Measurements from ENCODE around the gene CSH1.
A peak's percentile ranks its signal among the peaks of the same experiment; 100 is the strongest.
"Not testable (repeated sequence)": the region's sequence is repeated elsewhere in the genome, so short reads cannot be mapped to it uniquely, and the experiment has no call there.

Gene CSH1

DNA sequence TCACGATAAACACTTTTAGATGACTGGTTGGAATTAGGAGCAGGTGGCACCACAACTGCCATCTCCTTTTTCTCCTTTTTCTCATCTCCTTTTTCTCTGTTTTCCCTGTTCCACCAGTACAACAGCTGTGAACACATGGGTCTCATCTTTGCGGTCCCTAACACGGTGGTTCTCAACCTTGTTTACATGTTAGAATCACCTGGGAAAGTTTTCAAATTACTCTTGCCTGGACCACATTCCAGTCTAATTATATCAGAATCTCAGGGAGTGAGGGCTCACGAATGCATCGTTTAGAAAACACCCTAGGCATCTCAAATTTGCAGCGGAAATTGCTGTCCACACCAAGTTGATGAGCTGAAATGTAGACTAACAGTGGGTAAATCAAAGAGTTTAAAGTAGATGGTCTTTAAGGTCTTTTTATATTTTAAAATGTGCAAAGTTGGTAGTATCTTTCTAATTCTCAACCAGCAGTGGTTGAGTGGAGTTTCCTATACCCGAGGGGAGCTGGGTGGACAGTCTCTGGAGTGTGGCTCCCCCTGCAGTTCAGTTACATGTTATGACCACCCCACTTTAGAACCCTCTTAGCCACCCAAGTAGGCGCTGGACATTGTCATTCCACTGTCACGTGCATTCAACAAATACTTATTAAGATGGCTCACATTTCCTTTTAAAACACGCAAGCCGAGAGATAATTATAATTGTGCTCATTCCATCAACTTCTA is 3.9 kb downstream of the CSH1 start:
- H3K27me3 ChIP-seq; H3K4me3 ChIP-seq; H3K4me1 ChIP-seq; H3K36me3 ChIP-seq; H3K27ac ChIP-seq; DNase-seq; H3K9me3 ChIP-seq; intact Hi-C loops (cut with DNase I; ENCODE audit: low total_unique reads): not testable (repeated sequence)

DNA sequence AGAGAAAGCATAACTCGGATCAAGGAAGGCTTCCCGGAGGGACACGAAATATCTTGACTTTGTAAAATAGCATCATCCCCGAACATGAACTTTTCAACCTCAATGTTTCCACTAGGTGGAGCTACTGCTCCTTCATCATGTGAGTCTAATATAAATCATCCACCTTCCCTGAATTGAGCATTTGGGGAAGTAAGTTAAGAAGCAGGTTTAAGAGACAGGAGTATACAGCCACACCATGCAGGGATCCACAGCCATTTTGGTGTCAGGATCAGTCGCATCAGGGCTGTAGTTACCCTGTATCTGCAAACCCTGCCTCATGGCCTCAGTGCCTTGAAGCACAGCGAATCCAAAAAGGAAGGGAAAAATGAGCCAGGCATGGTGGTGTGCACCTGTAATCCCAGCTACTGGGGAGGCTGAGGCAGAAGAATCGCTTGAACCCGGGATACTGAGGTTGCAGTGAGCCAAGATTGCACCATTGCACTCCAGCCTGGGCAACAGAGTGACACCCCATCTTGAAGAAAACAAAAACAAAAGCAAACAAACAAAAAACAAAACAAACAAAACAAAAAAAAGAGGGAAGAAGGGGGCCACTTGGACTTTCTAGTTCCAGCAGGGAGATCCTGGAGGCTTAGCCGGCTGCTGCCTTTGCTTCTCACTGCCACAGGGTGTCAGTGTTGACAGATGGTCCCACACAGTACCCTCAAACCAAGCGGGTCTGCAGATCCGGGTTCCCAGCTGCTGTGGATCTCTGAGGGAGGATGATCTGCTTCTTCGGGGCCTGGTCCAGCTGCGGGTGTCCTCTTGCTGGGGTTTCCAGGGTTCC is 7.1 kb downstream of the CSH1 start:
- H3K9me3 ChIP-seq; H3K27ac ChIP-seq; H3K36me3 ChIP-seq; H3K4me1 ChIP-seq; intact Hi-C loops (cut with DNase I; ENCODE audit: low total_unique reads); H3K4me3 ChIP-seq; H3K27me3 ChIP-seq; DNase-seq: not testable (repeated sequence)
- TF ChIP-seq, protein P1, sequence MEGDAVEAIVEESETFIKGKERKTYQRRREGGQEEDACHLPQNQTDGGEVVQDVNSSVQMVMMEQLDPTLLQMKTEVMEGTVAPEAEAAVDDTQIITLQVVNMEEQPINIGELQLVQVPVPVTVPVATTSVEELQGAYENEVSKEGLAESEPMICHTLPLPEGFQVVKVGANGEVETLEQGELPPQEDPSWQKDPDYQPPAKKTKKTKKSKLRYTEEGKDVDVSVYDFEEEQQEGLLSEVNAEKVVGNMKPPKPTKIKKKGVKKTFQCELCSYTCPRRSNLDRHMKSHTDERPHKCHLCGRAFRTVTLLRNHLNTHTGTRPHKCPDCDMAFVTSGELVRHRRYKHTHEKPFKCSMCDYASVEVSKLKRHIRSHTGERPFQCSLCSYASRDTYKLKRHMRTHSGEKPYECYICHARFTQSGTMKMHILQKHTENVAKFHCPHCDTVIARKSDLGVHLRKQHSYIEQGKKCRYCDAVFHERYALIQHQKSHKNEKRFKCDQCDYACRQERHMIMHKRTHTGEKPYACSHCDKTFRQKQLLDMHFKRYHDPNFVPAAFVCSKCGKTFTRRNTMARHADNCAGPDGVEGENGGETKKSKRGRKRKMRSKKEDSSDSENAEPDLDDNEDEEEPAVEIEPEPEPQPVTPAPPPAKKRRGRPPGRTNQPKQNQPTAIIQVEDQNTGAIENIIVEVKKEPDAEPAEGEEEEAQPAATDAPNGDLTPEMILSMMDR (IDR thresholded peaks at IDR 0.05): peak; percentile 11 to 37

DNA sequence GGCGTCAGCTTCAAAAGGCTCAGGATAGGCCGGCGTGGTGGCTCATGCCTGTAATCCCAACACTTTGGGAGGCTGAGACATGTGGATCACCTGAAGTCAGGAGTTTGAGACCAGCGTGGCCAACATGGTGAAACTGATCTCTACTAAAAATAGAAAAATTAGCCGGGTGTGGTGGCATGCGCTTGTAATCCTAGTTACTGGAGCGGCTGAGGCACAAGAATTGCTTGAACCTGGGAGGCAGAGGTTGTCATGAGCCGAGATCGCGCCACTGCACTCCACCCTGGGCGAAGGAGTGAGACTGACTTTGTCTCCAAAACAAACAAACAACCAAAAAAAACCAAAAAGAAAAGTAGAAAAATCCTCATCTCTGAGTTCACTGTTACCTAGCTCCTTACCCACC is 11.3 kb downstream of the CSH1 start:
- H3K9me3 ChIP-seq; DNase-seq; H3K4me3 ChIP-seq; intact Hi-C loops (cut with DNase I; ENCODE audit: low total_unique reads); H3K27ac ChIP-seq; H3K36me3 ChIP-seq; H3K4me1 ChIP-seq: not testable (repeated sequence)
- peaks cover 0 to 16% of the 10 kb centered on the region in 2 donors for H3K27me3 ChIP-seq

DNA sequence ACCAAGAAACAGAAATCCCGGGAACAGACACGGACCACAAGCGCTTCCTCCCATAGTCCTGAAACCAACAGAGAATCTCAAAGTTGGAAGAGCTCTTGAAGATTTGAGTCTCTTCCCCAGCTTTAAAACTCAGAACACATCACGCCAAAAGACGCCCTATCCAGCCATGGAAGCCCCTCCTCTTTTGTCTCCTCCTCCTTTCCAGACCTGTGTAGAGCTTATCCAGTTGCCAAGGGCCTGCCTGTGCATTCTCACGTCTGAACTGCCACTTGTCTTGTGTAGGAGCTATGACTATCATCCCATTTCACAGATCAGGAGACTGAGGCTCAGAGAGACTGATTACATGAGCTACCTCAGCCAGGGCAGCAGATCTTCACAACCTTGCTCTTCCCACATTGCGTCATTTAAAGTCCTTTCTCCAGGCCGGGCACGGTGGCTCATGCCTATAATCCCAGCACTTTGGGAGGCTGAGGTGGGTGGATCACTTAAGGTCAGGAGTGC is 13.7 kb downstream of the CSH1 start:
- DNase-seq; intact Hi-C loops (cut with DNase I; ENCODE audit: low total_unique reads): not testable (repeated sequence)

DNA sequence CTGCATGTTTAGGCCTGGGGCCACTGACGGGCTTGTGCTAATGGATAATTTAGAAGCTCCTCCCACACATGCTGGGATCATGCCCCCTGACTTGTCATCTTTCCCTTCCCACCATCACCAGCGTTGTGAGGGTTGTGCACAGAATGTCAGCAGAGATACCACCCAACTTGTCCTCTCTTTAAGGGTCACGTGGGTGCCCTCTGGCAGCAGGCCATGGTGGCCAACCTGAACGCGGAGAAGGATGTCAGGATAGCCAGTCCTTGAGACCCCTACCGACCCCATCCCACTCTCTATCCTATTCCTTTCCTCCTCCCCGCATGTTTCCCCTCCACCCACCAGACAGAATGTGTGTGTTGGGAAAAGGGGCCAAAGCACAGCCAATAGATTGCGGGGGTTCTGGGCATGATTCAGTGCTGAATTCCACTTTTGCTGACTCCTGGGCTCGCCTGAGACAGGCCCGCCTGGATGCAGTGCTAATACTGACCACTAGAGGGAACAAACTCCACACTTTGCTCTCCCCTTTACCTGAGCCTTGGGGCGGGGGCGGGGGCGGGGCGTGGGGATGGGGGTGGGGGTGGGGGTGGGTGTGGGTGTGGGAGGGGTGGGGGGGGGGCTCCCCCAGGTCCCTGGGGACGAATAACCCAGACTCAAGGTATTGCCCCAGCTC is 14.3 kb downstream of the CSH1 start, which contains the start of gene GH2:
Gene GH2, minus strand, starts transcription at position 10 of the 667 bp plus-strand sequence. CDS start 143 bp downstream, outside the sequence.
- no peak for DNase-seq
- Histone ChIP-seq H3K27me3 (peaks cover 0 to 19% of the 10 kb centered on the region in 2 donors), H3K4me3 (no peak within 1 kb of the TSS), H3K27ac (no peak within 1 kb of the TSS), H3K36me3 (no peaks in the 10 kb centered on the region), H3K9me3 (no peaks in the 10 kb centered on the region), H3K4me1 (no peaks in the 10 kb centered on the region)
- intact Hi-C loops (cut with DNase I; ENCODE audit: low total_unique reads): no loop called here
- TF ChIP-seq, protein P1 (IDR thresholded peaks at IDR 0.05): peak; percentile 32 to 50

More for the DNA sequence above, 13.7 kb downstream of the CSH1 start:
- H3K36me3 ChIP-seq, H3K4me3 ChIP-seq, H3K9me3 ChIP-seq, H3K4me1 ChIP-seq, H3K27ac ChIP-seq: not testable (repeated sequence)
- H3K27me3 ChIP-seq: peaks cover 0 to 18% of the 10 kb centered on the region in 2 donors

DNA sequence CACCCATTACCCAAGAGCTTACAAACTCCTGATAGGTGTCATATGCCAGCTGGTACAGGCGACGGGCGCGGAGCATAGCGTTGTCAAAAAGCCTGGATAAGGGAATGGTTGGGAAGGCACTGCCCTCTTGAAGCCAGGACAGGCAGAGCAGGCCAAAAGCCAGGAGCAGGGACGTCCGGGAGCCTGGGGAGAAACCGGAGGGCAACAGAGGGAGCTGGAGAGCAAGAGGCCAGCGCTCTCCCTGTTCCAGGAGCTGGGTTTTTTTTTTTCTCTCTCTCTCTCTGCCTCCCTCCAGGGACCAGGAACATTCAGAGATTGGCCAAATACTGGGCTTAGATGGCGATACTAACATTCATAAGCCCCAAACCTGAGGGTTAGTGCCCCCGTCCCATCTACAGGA is 15.0 kb downstream of the CSH1 start:
- H3K4me3 ChIP-seq; H3K4me1 ChIP-seq; H3K27ac ChIP-seq; intact Hi-C loops (cut with DNase I; ENCODE audit: low total_unique reads); H3K36me3 ChIP-seq; H3K9me3 ChIP-seq; DNase-seq: not testable (repeated sequence)
- H3K27me3 ChIP-seq: peaks cover 0 to 26% of the 10 kb centered on the region in 2 donors

DNA sequence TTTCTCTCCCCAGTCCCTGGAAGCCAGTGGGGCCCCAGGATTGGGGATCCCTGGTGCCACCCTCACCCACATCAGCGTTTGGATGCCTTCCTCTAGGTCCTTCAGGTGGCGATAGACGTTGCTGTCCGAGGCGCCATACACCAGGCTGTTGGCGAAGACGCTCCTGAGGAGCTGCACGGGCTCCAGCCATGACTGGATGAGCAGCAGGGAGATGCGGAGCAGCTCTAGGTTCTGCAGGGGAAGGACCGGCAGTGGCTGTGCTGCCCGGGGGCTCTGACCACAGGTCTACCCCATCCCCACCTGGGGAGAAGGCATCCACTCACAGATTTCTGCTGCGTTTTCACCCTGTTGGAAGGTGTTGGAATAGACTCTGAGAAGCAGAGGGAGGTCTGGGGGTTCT is 15.7 kb downstream of the CSH1 start:
- no peaks in the 10 kb centered on the region for H3K36me3 ChIP-seq
- no peak for DNase-seq
- H3K27me3 ChIP-seq: peaks cover 0 to 26% of the 10 kb centered on the region in 2 donors
- H3K27ac ChIP-seq: no peak overlapping the region
- TF ChIP-seq, protein P1 (IDR thresholded peaks at IDR 0.05): no peak
- intact Hi-C loops (cut with DNase I; ENCODE audit: low total_unique reads): no loop called here
- no peaks in the 10 kb centered on the region for H3K4me1 ChIP-seq
- no peaks in the 10 kb centered on the region for H3K9me3 ChIP-seq
- no peak overlapping the region for H3K4me3 ChIP-seq

DNA sequence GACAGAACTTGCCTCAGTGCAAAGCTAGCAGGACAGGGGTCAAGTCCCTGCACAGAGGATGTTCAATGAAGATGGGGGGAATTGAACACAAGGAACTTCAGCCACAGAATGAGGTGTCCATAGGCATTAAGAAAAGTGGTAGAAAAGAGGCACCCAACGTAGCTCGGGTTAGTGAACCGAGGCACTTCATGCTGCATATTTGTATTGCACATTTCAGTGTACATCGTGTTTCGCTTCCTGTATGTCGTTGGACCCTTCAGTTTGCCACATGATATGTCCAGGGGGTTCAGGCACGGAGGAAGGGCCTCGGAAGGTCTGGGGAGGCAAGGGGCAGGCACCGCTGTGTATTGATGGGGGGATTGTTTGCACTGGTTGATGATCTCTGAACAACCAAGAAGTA is 18.0 kb downstream of the CSH1 start:
- H3K4me3 ChIP-seq; DNase-seq; H3K9me3 ChIP-seq; H3K27ac ChIP-seq; H3K4me1 ChIP-seq; intact Hi-C loops (cut with DNase I; ENCODE audit: low total_unique reads); H3K36me3 ChIP-seq: not testable (repeated sequence)
- H3K27me3 ChIP-seq: peaks cover 0 to 26% of the 10 kb centered on the region in 2 donors

DNA sequence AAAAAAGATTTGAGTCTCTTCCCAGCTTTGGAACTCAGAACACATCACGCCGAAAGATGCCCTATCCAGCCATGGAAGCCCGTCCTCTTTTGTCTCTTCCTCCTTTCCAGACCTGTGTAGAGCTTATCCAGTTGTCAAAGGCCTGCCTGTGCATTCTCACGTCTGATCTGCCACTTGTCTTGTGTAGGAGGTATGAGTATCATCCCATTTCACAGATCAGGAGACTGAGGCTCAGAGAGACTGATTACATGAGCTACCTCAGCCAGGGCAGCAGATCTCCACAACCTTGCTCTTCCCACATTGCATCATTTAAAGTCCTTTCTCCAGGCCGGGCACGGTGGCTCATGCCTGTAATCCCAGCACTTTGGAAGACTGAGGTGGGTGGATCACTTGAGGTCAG is 21.7 kb downstream of the CSH1 start:
- H3K36me3 ChIP-seq; H3K27me3 ChIP-seq; H3K4me3 ChIP-seq; DNase-seq; H3K9me3 ChIP-seq; H3K27ac ChIP-seq; intact Hi-C loops (cut with DNase I; ENCODE audit: low total_unique reads); H3K4me1 ChIP-seq: not testable (repeated sequence)

DNA sequence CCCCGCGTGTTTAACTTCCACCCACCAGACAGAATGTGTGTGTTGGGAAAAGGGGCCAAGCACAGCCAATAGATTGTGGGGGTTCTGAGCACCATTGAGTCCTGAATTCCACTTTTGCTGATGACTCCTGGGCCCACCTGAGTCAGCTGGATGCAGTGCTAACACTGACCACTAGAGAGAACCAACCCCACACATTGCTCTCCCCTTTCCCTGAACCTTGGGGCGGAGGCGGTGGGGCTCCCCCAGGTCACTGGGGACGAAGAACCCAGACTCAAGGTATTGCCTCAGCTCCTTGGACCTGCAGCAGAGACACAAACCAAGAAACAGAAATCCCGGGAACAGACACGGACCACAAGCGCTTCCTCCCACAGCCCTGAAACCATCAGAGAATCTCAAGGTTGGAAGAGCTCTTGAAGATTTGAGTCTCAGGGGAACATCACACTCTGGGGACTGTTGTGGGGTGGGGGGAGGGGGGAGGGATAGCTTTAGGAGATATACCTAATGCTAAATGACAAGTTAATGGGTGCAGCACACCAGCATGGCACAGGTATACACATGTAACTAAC is 22.2 kb downstream of the CSH1 start:
- H3K27me3 ChIP-seq; intact Hi-C loops (cut with DNase I; ENCODE audit: low total_unique reads); H3K9me3 ChIP-seq; H3K36me3 ChIP-seq; DNase-seq; H3K4me1 ChIP-seq; H3K27ac ChIP-seq; H3K4me3 ChIP-seq: not testable (repeated sequence)
